ENCODE data around the gene KIAA0586.

GRCh38 chr14:58484176-58484575 is 56.7 kb downstream of the KIAA0586 start:
- TF ChIP-seq, protein P1, sequence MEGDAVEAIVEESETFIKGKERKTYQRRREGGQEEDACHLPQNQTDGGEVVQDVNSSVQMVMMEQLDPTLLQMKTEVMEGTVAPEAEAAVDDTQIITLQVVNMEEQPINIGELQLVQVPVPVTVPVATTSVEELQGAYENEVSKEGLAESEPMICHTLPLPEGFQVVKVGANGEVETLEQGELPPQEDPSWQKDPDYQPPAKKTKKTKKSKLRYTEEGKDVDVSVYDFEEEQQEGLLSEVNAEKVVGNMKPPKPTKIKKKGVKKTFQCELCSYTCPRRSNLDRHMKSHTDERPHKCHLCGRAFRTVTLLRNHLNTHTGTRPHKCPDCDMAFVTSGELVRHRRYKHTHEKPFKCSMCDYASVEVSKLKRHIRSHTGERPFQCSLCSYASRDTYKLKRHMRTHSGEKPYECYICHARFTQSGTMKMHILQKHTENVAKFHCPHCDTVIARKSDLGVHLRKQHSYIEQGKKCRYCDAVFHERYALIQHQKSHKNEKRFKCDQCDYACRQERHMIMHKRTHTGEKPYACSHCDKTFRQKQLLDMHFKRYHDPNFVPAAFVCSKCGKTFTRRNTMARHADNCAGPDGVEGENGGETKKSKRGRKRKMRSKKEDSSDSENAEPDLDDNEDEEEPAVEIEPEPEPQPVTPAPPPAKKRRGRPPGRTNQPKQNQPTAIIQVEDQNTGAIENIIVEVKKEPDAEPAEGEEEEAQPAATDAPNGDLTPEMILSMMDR (IDR thresholded peaks at IDR 0.05): no peak
- TF ChIP-seq MAZ (IDR thresholded peaks at IDR 0.05; ENCODE audit: borderline replicate concordance, low read depth, low read length): no peak
- no peak for TF ChIP-seq ZC3H11A (IDR thresholded peaks at IDR 0.05)
- no peak for TF ChIP-seq BHLHE40 (IDR thresholded peaks at IDR 0.05; ENCODE audit: low read depth, low read length)
- TF ChIP-seq FOXS1 (CRISPR knock-in tag; IDR thresholded peaks at IDR 0.05): no peak

Data from A549 (cell line).